A204.1 (cell line): Measurements from ENCODE around the gene ACAA2.
"Not testable (repeated sequence)": the region's sequence is repeated elsewhere in the genome, so short reads cannot be mapped to it uniquely, and the experiment has no call there.

ENCODE experiments used
- FAIRE-seq: peaks from 2 replicates; lab custom pipeline; 2012; peaks lifted over from hg19 to GRCh38; lab: Jason Lieb, UNC

ACAA2 gene

GRCh38 chr18:49811151-49811938, 2.0 kb downstream of the ACAA2 start:
- no peak for FAIRE-seq

DNA sequence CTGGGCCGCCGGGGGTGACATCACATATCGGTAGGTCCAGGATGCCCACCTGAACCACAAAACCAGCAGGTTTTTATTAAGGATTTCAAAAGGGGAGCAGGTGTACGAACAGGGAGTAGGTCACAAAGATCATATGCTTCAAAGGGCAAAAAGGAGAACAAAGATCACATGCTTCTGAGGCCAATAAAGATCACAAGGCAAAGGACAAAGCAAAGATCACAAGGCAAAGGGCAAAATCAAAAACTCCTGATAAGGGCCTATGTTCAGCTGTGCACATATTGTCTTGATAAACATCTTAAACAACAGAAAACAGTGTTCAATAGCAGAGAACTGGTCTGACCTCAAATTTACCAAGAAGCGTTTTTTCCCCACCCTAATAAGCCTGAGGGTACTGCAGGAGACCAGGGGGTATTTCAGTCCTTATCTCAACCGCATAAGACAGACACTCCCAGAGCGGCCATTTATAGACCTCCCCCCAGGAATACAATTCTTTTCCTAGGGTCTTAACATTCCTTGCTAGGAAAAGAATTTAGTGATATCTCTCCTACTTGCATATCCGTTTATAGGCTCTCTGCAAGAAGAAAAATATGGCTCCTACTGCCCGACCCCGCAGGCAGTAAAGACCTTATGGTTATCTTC, 4.7 kb downstream of the ACAA2 start:
- not testable (repeated sequence) for FAIRE-seq

GRCh38 chr18:49804096-49804495, 9.2 kb downstream of the ACAA2 start:
- FAIRE-seq = no peak

DNA sequence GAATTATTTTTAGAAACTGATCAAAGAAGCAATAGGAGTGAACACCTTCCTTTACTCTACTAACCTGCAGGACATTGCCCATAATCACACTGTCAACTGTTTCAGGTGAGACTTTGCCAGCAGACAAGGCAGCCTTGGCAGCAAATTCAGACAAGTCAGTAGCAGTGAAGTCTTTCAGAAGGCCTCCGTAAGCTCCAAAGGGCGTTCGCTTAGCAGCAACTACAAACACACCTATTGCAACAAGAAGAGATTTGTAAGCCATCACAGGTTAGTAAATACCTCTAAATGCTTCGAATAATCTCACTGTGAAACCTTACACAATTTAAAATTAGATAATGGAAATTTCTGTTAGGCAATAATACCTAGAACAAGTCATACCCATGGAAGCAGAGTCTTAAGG, 10.7 kb downstream of the ACAA2 start:
- no peak for FAIRE-seq

DNA sequence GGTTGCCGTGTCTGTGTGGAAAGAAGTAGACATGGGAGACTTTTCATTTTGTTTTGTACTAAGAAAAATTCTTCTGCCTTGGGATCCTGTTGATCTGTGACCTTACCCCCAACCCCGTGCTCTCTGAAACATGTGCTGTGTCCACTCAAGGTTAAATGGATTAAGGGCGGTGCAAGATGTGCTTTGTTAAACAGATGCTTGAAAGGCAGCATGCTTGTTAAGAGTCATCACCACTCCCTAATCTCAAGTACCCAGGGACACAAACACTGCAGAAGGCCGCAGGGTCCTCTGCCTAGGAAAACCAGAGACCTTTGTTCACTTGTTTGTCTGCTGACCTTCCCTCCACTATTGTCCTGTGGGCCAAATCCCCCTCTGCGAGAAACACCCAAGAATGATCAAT, 12.8 kb downstream of the ACAA2 start:
- not testable (repeated sequence) for FAIRE-seq

- not testable (repeated sequence) for FAIRE-seq
Measured at GRCh38 chr18:49799806-49800205, 13.5 kb downstream of the ACAA2 start.

DNA sequence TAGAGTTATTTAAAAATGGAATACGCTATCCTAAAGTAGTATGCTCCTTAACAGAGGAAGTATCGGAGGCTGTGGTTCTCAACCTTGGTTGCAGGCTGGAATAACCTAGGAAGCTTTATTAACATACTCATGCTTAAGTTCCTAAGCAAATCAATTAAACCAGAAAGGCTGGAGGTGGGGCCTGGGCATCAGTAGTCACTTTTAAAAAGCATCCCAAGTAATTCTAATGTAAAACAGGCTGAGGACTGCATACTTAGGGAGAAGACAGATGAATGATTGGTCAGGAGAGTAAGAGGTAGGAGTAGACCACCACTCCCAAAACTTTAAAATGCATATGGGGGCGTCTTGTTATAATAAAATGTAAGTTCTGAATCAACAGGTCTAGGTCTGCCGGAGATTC, 15.3 kb downstream of the ACAA2 start:
- no peak for FAIRE-seq

GRCh38 chr18:49795612-49796552, 17.5 kb downstream of the ACAA2 start:
- FAIRE-seq = no peak

- FAIRE-seq = no peak
Measured at GRCh38 chr18:49794743-49795142, 18.6 kb downstream of the ACAA2 start.

GRCh38 chr18:49789560-49790134, 23.7 kb downstream of the ACAA2 start:
- not testable (repeated sequence) for FAIRE-seq

- no peak for FAIRE-seq
Measured at GRCh38 chr18:49788327-49788898, 24.9 kb downstream of the ACAA2 start.

GRCh38 chr18:49786019-49786720, 27.2 kb downstream of the ACAA2 start:
- FAIRE-seq = no peak

DNA sequence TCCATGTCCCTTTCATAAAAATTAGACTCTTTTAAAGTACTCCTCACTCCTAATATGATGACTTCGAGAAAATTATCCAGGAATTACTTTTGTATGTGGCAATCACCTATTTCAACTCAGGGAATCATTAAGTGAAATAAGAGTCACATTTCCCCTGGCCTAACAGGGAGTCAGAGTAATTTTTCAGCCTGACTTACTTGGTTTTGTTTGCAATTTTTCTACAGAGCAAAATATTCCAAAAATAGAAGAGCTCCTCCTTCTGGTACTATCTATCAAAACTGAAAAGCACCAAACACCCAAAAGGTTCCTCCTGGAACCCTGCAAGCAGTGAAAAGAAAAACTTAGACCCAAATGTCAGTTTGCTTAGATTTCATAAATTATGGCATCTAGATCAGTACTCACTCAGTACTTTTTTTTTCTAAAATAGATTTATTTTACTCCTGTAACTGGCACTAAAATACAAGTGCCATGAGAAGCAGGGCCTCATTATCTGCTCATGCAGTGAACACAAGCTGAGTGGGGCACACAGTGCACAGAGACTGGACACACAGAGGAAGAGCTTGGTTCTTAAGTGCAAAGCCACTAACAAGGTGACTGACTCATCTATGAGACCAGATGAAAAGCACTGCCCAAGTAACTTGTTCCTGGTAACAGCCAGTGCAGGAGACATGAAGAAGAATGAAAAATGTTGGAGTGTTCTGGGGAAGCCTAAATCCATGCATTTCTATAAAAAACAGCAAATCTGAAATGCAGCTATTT, 28.7 kb downstream of the ACAA2 start:
- no peak for FAIRE-seq

DNA sequence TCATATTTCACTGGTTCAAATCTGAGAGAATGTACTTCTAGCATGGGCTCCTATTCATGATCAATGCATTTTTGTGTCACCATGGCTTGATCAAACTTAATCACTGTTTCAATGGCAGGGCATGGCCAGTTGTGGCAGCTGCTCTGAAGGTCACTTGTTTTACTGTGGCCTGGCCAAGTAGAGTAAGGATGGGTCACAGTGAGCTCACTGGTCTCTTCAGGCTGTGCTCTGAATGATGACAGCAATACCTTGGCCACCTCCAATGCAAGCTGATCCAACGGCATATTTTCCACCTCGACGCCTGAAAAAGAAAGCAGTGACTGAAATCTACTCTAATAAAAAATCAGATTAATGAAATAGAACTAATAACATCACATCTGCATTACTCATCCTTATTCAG, 29.7 kb downstream of the ACAA2 start:
- FAIRE-seq = not testable (repeated sequence)

GRCh38 chr18:49778826-49779465, 34.4 kb downstream of the ACAA2 start:
- no peak for FAIRE-seq

GRCh38 chr18:49769047-49769728, 44.1 kb downstream of the ACAA2 start:
- no peak for FAIRE-seq

DNA sequence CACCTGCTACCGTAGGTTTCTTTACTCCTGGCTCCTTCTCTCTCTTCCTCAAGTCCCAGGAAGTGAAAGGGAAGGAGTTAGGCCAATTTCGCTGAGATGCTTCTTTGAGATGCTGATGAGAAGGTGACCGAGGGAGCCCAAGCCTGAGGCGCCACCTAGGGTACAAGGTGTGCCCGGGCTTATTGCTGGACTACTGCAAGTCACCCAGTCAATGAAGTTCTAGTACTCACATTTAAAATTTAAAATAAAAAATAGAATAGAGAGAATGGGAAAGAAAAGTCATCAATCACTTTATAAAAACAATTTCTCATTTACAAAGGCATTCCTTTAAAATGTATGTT, 45.3 kb downstream of the ACAA2 start:
- no peak for FAIRE-seq

- FAIRE-seq = no peak
Measured at GRCh38 chr18:49767111-49768050, 46.0 kb downstream of the ACAA2 start.
